A375 (cell line): ENCODE results near the gene GRAMD1A. TPM values are rescaled to one million over a fixed set of nuclear protein-coding genes. Genes with fewer than 3 reads are reported as not detected.

ENCODE experiments used
- total RNA-seq: library from RNA; depleted of rRNA; stranded (reverse); fragments of >200 nt; shearing (Covaris generic); gene quantifications from 2 replicates; pipeline ENCODE4 v1.2.3, GENCODE V29; 2014; rRNA removed

The GRAMD1A gene
- total RNA-seq = 39.6 and 45.2 TPM in 2 replicates

DNA sequence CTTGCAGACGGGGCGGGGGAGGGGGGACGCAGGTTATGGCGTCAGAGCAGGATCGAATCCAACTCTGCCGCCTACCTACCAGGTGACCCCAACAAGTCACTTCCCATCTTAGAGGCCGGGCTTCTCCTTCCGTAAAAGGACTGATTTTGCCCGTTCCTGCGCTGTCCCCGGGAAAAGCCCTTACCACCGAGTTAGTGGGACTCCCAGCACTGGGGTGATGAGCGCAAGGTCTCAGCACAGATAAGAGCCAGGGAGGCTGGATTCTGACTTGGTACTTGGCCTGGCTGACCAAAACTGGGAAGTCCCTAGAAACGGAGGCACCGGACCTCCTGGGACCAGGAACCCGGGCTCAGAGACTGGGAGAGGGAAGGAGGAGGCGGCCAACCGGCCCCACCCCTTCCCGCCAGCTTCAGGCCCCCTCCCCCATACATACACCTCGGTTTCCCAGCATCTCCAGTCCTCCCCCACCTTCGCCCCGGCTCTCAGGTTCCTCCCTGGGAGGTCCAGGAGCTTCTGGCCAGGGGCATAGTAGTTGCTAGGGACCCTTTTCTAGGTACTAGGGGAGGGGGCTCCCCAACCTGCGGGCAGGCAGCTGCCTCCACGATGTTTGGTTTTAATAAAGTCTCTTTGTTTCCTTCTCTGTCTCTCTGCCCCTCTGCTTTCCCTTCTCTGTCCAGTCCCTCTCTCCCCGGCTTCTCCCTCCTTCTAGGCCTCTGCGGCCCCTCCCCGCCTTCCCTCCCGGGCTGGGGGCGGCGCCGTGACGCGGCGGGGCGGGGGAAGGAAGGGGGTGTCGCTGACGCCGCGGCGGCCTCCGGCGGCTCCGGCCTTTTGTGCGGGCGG lies at the start of gene GRAMD1A:
Gene GRAMD1A, plus strand, starts transcription at position 826 of the 840 bp plus-strand sequence. CDS start 156 bp downstream, outside the sequence.

DNA sequence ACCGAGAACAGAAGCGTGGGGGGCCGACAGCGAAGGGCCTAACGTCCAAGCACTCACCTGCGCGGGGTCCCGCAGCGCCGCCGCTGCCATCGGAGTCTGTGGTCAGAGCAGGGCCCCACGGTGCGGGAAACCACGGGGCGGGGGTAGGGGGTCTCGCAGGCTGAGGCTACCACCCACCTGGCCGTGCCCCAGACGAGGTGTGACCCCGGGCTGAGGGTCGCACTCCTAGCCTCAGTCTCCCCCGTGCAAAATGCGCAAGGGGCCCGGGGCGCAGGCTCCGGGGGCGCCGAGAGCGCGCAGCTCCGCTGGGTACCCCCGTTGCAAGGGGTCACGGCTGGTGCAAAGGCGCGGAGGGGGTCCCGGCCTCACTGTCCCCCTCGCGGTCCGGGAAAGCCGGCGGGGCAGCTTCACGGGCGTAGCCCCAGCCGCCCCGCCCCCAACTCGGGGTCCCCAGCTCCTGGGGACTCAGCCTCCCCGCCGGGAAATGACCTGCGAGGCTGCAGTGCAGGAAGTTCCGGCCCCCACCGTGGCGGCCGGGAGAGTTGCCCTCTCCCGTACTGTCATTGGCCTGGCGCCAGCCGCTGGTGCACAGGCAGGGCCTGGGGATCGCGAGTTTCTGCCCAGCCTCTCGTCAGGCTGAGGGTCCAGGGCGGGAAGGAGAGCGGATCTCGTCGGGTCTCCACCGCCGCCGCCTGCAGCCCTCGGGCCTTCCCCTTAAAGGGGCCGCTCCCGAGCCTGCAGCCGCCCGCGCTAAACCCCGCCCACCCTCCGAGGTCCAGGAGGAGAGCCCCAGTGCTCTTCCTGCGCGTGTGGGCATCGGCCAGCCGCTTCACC lies 36.3 kb upstream of the GRAMD1A start, which contains the start of gene ZNF792:
Gene ZNF792, minus strand, starts transcription at position 657 of the 834 bp plus-strand sequence. Its CDS starts 567 bp downstream, at position 90.

GRCh38 chr19:35030257-35031071 lies 30.3 kb downstream of the GRAMD1A start, which contains the start of gene SCN1B:
SCN1B (plus strand) TSS chr19:35030470; CDS start chr19:35030821, 351 bp downstream.

GRCh38 chr19:35041548-35042055 lies 41.5 kb downstream of the GRAMD1A start, which contains the start of gene HPN:
HPN (plus strand) TSS chr19:35041721; CDS start chr19:35042507, 786 bp downstream.

Other genes starting within 250 kb of the GRAMD1A start
- 6.7 and 7.5 TPM in 2 replicates for gene ZNF599, start 227.1 kb upstream of the GRAMD1A start, total RNA-seq
- 2.5 and 2.7 TPM in 2 replicates for gene ZNF30, start 73.4 kb upstream of the GRAMD1A start, total RNA-seq
- 1.6 and 1.9 TPM in 2 replicates for gene ZNF792, start 36.1 kb upstream of the GRAMD1A start, total RNA-seq
- gene SCN1B, start 30.1 kb downstream of the GRAMD1A start, total RNA-seq = 5.4 and 5.7 TPM in 2 replicates
- not detected in 2 replicates for gene HPN, start 41.4 kb downstream of the GRAMD1A start, total RNA-seq
- gene FXYD3, start 115.5 kb downstream of the GRAMD1A start, total RNA-seq = 49.6 and 65.0 TPM in 2 replicates
- gene LGI4, start 134.7 kb downstream of the GRAMD1A start, total RNA-seq = 0.64 and 3.0 TPM in 2 replicates
- gene FXYD1, start 138.5 kb downstream of the GRAMD1A start, total RNA-seq = 0.56 TPM in 1 of 2 replicates, not detected in the other
- 0.26 and 2.1 TPM in 2 replicates for gene FXYD7, start 142.9 kb downstream of the GRAMD1A start, total RNA-seq
- gene FXYD5, start 154.4 kb downstream of the GRAMD1A start, total RNA-seq = 143 and 156 TPM in 2 replicates
- not detected in 2 replicates for gene FAM187B, start 228.4 kb downstream of the GRAMD1A start, total RNA-seq
- gene LSR, start 248.7 kb downstream of the GRAMD1A start, total RNA-seq = 3.6 and 4.5 TPM in 2 replicates